IMR-90 (cell line): Measurements from ENCODE around the gene USP24. TPM values are rescaled to one million over a fixed set of nuclear protein-coding genes. Genes with fewer than 3 reads are reported as not detected.

Experiments
- ATAC-seq: fragments of 200-7000 bp; cut with Tn5 transposase; 2 replicates; pipeline ENCODE4 v1.9.1; 2020; ENCODE audit warnings: low read depth, mild to moderate bottlenecking, moderate library complexity
- BruUV-seq: library from RNA; stranded (reverse); fragments of 400-500 nt; replicated peaks from 2 replicates; lab custom pipeline; 2021; lab: Mats Ljungman, UMichigan
- CTCF ChIA-PET: fragments of 300-600 bp; formaldehyde crosslinking; extraction: SDS; loops from one replicate; lab custom pipeline; 2021; ENCODE audit warnings: antibody characterized with exemption; lab: Yijun Ruan, JAX
- POLR2A ChIA-PET: fragments of 300-600 bp; sonication (Branson Sonifier 250); formaldehyde crosslinking; loops from one replicate; lab custom pipeline; 2022; ENCODE audit warnings: antibody characterized with exemption; ENCODE audit not compliant: unreplicated experiment; lab: Charles Lee
- DNase-seq: peaks from one replicate; pipeline ENCODE4 v3.0.0; 2013
- H2AFZ ChIP-seq: replicated peaks from 2 replicates; pipeline ENCODE3; 2013; ENCODE audit warnings: low read length, mild to moderate bottlenecking; ENCODE audit not compliant: poor library complexity
- H2AK5ac ChIP-seq: 2 replicates; pipeline ENCODE4 v1.6.1; 2013; ENCODE audit warnings: low read depth, low read length, inconsistent platforms
- H2AK9ac ChIP-seq: replicated peaks from 2 replicates; pipeline ENCODE3; 2013; ENCODE audit warnings: mild to moderate bottlenecking, low read depth, low read length, moderate library complexity; ENCODE audit not compliant: poor library complexity
- H2BK120ac ChIP-seq: 2 replicates; pipeline ENCODE4 v1.6.1; 2013; ENCODE audit warnings: low read depth, low read length, inconsistent platforms
- H2BK15ac ChIP-seq: 3 replicates; pipeline ENCODE4 v1.6.1; 2013; ENCODE audit warnings: low read depth, low read length, inconsistent platforms
- H2BK20ac ChIP-seq: 2 replicates; pipeline ENCODE4 v1.6.1; 2013; ENCODE audit warnings: low read depth, mild to moderate bottlenecking, inconsistent platforms, low read length, moderate library complexity
- H2BK5ac ChIP-seq: 2 replicates; pipeline ENCODE4 v1.6.1; 2013; ENCODE audit warnings: mild to moderate bottlenecking, low read depth, low read length, inconsistent platforms; ENCODE audit not compliant: poor library complexity, severe bottlenecking
- H3K14ac ChIP-seq: replicated peaks from 2 replicates; pipeline ENCODE4 v1.6.1; 2013; ENCODE audit warnings: low read depth, low read length, inconsistent platforms
- H3K18ac ChIP-seq: 2 replicates; pipeline ENCODE4 v1.6.1; 2013; ENCODE audit warnings: low read depth, low read length, control low read depth
- H3K23ac ChIP-seq: 2 replicates; pipeline ENCODE4 v1.6.1; 2013; ENCODE audit warnings: low read depth, low read length, inconsistent platforms
- H3K27ac ChIP-seq: 2 replicates; pipeline ENCODE4 v1.5.1; 2013; ENCODE audit warnings: mild to moderate bottlenecking, control low read depth, low read length; ENCODE audit not compliant: insufficient read depth
- H3K27me3 ChIP-seq: 2 replicates; pipeline ENCODE4 v1.6.1; 2013; ENCODE audit warnings: low read length; ENCODE audit not compliant: control insufficient read depth, insufficient read depth
- H3K36me3 ChIP-seq: 2 replicates; pipeline ENCODE4 v1.6.1; 2013; ENCODE audit warnings: low read length, mixed read lengths; ENCODE audit not compliant: control insufficient read depth, insufficient read depth
- H3K4ac ChIP-seq: 2 replicates; pipeline ENCODE4 v1.6.1; 2013; ENCODE audit warnings: low read depth, low read length, inconsistent platforms
- H3K4me1 ChIP-seq: 2 replicates; pipeline ENCODE4 v1.6.1; 2013; ENCODE audit warnings: low read length, mixed read lengths; ENCODE audit not compliant: control insufficient read depth, insufficient read depth
- H3K4me2 ChIP-seq: 2 replicates; pipeline ENCODE4 v1.6.1; 2013; ENCODE audit warnings: low read depth, mild to moderate bottlenecking, control low read depth, low read length, moderate library complexity
- H3K4me3 ChIP-seq: 2 replicates; pipeline ENCODE4 v1.5.1; 2013; ENCODE audit warnings: low read depth, mild to moderate bottlenecking, control low read depth, low read length, moderate library complexity; ENCODE audit not compliant: insufficient read depth
- H3K56ac ChIP-seq: 2 replicates; pipeline ENCODE4 v1.6.1; 2013; ENCODE audit warnings: low read length, inconsistent platforms; ENCODE audit not compliant: insufficient read depth; ENCODE audit errors: extremely low read depth
- H3K79me1 ChIP-seq, 2 experiments: 2 replicates each; pipeline ENCODE4 v1.6.1; 2013; ENCODE audit warnings: low read length in 2 of 2, inconsistent platforms in 1 of 2, low read depth in 1 of 2
- H3K9ac ChIP-seq: 2 replicates; pipeline ENCODE4 v1.6.1; 2013; ENCODE audit warnings: low read depth, low read length, control low read depth
- H3K9me1 ChIP-seq: 2 replicates; pipeline ENCODE4 v1.6.1; 2013; ENCODE audit warnings: low read length, inconsistent platforms; ENCODE audit not compliant: insufficient read depth
- H3K9me3 ChIP-seq: 2 replicates; pipeline ENCODE4 v1.6.1; 2013; ENCODE audit warnings: low read length; ENCODE audit not compliant: control insufficient read depth, insufficient read depth
- H4K20me1 ChIP-seq: 2 replicates; pipeline ENCODE4 v1.6.1; 2013; ENCODE audit warnings: low read length, inconsistent platforms; ENCODE audit not compliant: insufficient read depth
- H4K5ac ChIP-seq: 2 replicates; pipeline ENCODE4 v1.6.1; 2013; ENCODE audit warnings: mild to moderate bottlenecking, low read depth, low read length, control low read depth
- H4K8ac ChIP-seq, 2 experiments: 2 replicates each; pipeline ENCODE4 v1.6.1; 2013; ENCODE audit warnings: low read depth in 2 of 2, low read length in 2 of 2, control low read depth in 1 of 2, inconsistent platforms in 1 of 2
- H4K91ac ChIP-seq: 2 replicates; pipeline ENCODE4 v1.6.1; 2013; ENCODE audit warnings: low read depth, low read length, inconsistent platforms; ENCODE audit not compliant: insufficient read depth
- BHLHE40 ChIP-seq: fragments of 150-350 bp; IDR thresholded peaks from 2 replicates; pipeline ENCODE4 v1.6.1; 2016; ENCODE audit warnings: mild to moderate bottlenecking, low read depth, low read length
- CEBPB ChIP-seq: IDR thresholded peaks from 2 replicates; pipeline ENCODE4 v1.6.1; 2012; ENCODE audit warnings: low read depth, low read length, improper control_type of control experiment
- CHD1 ChIP-seq: IDR thresholded peaks from 2 replicates; pipeline ENCODE4 v1.6.1; 2012; ENCODE audit warnings: low read depth, low read length, improper control_type of control experiment
- ELK1 ChIP-seq: fragments of 150-350 bp; IDR thresholded peaks from 2 replicates; pipeline ENCODE4 v1.6.1; 2016; ENCODE audit warnings: low read depth, mild to moderate bottlenecking, low read length, moderate library complexity, borderline replicate concordance
- FOS ChIP-seq: fragments of 150-350 bp; IDR thresholded peaks from 2 replicates; pipeline ENCODE4 v1.6.1; 2016; ENCODE audit warnings: low read depth, low read length
- MAFK ChIP-seq: IDR thresholded peaks from 2 replicates; pipeline ENCODE4 v1.6.1; 2012; ENCODE audit warnings: low read depth, low read length, improper control_type of control experiment
- MXI1 ChIP-seq: IDR thresholded peaks from 2 replicates; pipeline ENCODE4 v1.6.1; 2012; ENCODE audit warnings: low read depth, mild to moderate bottlenecking, low read length, moderate library complexity, borderline replicate concordance
- NFE2L2 ChIP-seq: fragments of 150-350 bp; IDR thresholded peaks from 2 replicates; pipeline ENCODE4 v1.6.1; 2016; ENCODE audit warnings: low read depth, mild to moderate bottlenecking, low read length
- POLR2A ChIP-seq: IDR thresholded peaks from 2 replicates; pipeline ENCODE4 v1.6.1; 2012; ENCODE audit warnings: mild to moderate bottlenecking, low read depth, low read length
- RAD21 ChIP-seq: IDR thresholded peaks from 2 replicates; pipeline ENCODE4 v1.6.1; 2012; ENCODE audit warnings: low read length, improper control_type of control experiment
- RCOR1 ChIP-seq: IDR thresholded peaks from 2 replicates; pipeline ENCODE4 v1.6.1; 2012; ENCODE audit warnings: mild to moderate bottlenecking, low read length, improper control_type of control experiment; ENCODE audit not compliant: insufficient replicate concordance
- RFX5 ChIP-seq: IDR thresholded peaks from 2 replicates; pipeline ENCODE4 v1.8.0; 2012; ENCODE audit warnings: low read depth, mild to moderate bottlenecking, low read length, moderate library complexity
- SMC3 ChIP-seq: fragments of 150-350 bp; IDR thresholded peaks from 2 replicates; pipeline ENCODE4 v1.6.1; 2016; ENCODE audit warnings: low read depth, mild to moderate bottlenecking, antibody characterized with exemption, low read length, moderate library complexity
- USF2 ChIP-seq: fragments of 150-350 bp; IDR thresholded peaks from 2 replicates; pipeline ENCODE4 v1.6.1; 2017; ENCODE audit warnings: mild to moderate bottlenecking, antibody characterized with exemption, low read length, low read depth
- WGBS, 2 experiments: methylation state at CpG; one replicate each; pipeline versions ENCODE4 v1.1.5 to v1.1.7; 2013; ENCODE audit warnings: missing lambda C conversion rate in 2 of 2; ENCODE audit not compliant: insufficient read length in 1 of 2; ENCODE audit errors: extremely low coverage in 2 of 2; 5-methylcytosine and 5-hydroxymethylcytosine counted together
- dilution Hi-C: fragments of 300-500 bp; cut with HindIII; formaldehyde crosslinking; loops from one replicate; pipeline ENCODE4 v1.14.3; 2018; ENCODE audit warnings: low sequenced_read_pairs; ENCODE audit not compliant: unreplicated experiment
- in situ Hi-C: fragments of 300-500 bp; cut with MboI; formaldehyde crosslinking; loops from 3 replicates; pipeline ENCODE4 v1.14.3; 2019; ENCODE audit warnings: low sequenced_read_pairs, inconsistent platforms, mixed read lengths
- intact Hi-C: fragments of 100-400 bp; cut with micrococcal nuclease; formaldehyde crosslinking; loops from 2 replicates; pipeline ENCODE4 v1.10.0; 2022
- polyA plus RNA-seq, 3 experiments: library from polyadenylated mRNA; depleted of rRNA; stranded (reverse); fragments of >200 nt; gene quantifications; 2 replicates each; pipeline ENCODE4 v1.2.3, GENCODE V29; 2012; ENCODE audit warnings: low replicate concordance in 1 of 3
- total RNA-seq: library from RNA; depleted of rRNA; stranded (reverse); fragments of >200 nt; gene quantifications from 2 replicates; pipeline ENCODE4 v1.2.3, GENCODE V29; 2012
- TF ChIP-seq, protein P1 (sequence below): conservative IDR thresholded peaks from 2 replicates; pipeline ENCODE4 v1.5.1; 2012; ENCODE audit warnings: mild to moderate bottlenecking, low read depth, low read length, improper control_type of control experiment

Gene USP24
- total and polyA plus RNA-seq, 2 of the 4 experiments (the other 2 are of a cell fraction) = 8.4 to 36.7 TPM

DNA sequence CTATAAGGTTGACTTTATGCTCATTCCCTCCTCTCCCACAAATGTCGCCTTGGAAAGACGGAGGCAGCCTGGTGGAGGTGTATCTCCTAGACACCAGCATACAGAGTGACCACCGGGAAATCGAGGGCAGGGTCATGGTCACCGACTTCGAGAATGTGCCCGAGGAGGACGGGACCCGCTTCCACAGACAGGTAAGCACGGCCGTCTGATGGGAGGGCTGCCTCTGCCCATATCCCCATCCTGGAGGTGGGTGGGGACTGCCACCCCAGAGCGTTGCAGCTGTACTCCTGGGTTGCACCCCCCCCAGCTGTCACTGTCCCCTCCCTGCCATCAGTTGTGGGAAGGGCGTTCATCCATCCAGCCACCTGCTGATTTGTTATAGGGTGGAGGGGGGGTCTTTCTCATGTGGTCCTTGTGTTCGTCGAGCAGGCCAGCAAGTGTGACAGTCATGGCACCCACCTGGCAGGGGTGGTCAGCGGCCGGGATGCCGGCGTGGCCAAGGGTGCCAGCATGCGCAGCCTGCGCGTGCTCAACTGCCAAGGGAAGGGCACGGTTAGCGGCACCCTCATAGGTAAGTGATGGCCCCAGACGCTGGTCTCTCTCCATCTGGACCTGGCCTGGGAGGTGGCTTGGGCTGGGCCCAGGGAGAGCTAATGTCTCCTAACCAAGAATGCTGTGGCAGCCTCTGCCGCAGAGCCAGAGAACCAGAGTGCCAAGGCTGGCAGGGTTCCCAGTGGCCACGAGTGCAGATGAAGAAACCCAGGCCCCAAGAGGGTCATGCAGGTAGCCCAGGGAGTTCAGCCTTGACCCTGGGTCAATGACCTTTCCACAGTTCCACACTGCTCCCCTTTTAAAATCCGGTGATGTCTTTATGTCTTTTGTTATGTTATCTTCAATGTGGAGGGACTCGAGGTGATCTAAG is 162.7 kb downstream of the USP24 start:
- dilution Hi-C loops (no loop called here), intact Hi-C loops (loop anchor here (1.0 kb wide), 1 partner anchor 38 kb away; no protein-coding TSS in a partner anchor), in situ Hi-C loops (no loop called here)
- 89% methylated on average over 7 of the region's 29 CpGs; no CpG with 5 or more reads in 1 of the 2 experiments for WGBS, 2 experiments
- H2BK15ac ChIP-seq = no peak overlapping the region
- H3K27ac ChIP-seq = no peak overlapping the region
- H3K4me1 ChIP-seq = no peaks in the 10 kb centered on the region
- no peak overlapping the region for H2BK5ac ChIP-seq
- H3K9ac ChIP-seq = no peak overlapping the region
- no peaks in the 10 kb centered on the region for H3K9me1 ChIP-seq
- H4K20me1 ChIP-seq = no peaks in the 10 kb centered on the region
- POLR2A ChIA-PET = no interaction called here
- no peak overlapping the region for H4K91ac ChIP-seq
- H3K23ac ChIP-seq = no peak overlapping the region
- CTCF ChIA-PET = no interaction called here
- ATAC-seq (no peak), DNase-seq (no peak)
- no peak overlapping the region for H3K4ac ChIP-seq
- no peak overlapping the region for H2AK9ac ChIP-seq
- H3K79me1 ChIP-seq = no peaks in the 10 kb centered on the region
- no peak overlapping the region for H3K56ac ChIP-seq
- no peak overlapping the region for H3K18ac ChIP-seq
- no peak overlapping the region for H2AFZ ChIP-seq
- H2AK5ac ChIP-seq = no peak overlapping the region
- H3K9me3 ChIP-seq = no peaks in the 10 kb centered on the region
- no peak overlapping the region for H3K4me3 ChIP-seq
- peaks cover 30% of the 10 kb centered on the region for H3K27me3 ChIP-seq
- H3K4me2 ChIP-seq = no peak overlapping the region
- no peak overlapping the region for H2BK120ac ChIP-seq
- no peak overlapping the region for H4K5ac ChIP-seq
- H3K36me3 ChIP-seq = no peaks in the 10 kb centered on the region
- no TSS peak for BruUV-seq
- no peak overlapping the region for H4K8ac ChIP-seq
- no peak overlapping the region for H3K14ac ChIP-seq
- no peak overlapping the region for H2BK20ac ChIP-seq
- TF ChIP-seq SMC3 = no peak
- TF ChIP-seq RAD21 = no peak
- TF ChIP-seq RCOR1 = no peak
- no peak for TF ChIP-seq NFE2L2
- no peak for TF ChIP-seq USF2
- TF ChIP-seq MXI1 = no peak
- no peak for TF ChIP-seq CEBPB
- no peak for TF ChIP-seq POLR2A
- TF ChIP-seq MAFK = no peak
- no peak for TF ChIP-seq CHD1
- no peak for TF ChIP-seq FOS
- TF ChIP-seq ELK1 = no peak
- no peak for TF ChIP-seq BHLHE40
- TF ChIP-seq, protein P1, sequence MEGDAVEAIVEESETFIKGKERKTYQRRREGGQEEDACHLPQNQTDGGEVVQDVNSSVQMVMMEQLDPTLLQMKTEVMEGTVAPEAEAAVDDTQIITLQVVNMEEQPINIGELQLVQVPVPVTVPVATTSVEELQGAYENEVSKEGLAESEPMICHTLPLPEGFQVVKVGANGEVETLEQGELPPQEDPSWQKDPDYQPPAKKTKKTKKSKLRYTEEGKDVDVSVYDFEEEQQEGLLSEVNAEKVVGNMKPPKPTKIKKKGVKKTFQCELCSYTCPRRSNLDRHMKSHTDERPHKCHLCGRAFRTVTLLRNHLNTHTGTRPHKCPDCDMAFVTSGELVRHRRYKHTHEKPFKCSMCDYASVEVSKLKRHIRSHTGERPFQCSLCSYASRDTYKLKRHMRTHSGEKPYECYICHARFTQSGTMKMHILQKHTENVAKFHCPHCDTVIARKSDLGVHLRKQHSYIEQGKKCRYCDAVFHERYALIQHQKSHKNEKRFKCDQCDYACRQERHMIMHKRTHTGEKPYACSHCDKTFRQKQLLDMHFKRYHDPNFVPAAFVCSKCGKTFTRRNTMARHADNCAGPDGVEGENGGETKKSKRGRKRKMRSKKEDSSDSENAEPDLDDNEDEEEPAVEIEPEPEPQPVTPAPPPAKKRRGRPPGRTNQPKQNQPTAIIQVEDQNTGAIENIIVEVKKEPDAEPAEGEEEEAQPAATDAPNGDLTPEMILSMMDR = no peak
- TF ChIP-seq RFX5 = no peak
